Measurements from ENCODE around the gene ACOXL.
"Not testable (repeated sequence)": the region's sequence is repeated elsewhere in the genome, so short reads cannot be mapped to it uniquely, and the experiment has no call there.

ACOXL gene

DNA sequence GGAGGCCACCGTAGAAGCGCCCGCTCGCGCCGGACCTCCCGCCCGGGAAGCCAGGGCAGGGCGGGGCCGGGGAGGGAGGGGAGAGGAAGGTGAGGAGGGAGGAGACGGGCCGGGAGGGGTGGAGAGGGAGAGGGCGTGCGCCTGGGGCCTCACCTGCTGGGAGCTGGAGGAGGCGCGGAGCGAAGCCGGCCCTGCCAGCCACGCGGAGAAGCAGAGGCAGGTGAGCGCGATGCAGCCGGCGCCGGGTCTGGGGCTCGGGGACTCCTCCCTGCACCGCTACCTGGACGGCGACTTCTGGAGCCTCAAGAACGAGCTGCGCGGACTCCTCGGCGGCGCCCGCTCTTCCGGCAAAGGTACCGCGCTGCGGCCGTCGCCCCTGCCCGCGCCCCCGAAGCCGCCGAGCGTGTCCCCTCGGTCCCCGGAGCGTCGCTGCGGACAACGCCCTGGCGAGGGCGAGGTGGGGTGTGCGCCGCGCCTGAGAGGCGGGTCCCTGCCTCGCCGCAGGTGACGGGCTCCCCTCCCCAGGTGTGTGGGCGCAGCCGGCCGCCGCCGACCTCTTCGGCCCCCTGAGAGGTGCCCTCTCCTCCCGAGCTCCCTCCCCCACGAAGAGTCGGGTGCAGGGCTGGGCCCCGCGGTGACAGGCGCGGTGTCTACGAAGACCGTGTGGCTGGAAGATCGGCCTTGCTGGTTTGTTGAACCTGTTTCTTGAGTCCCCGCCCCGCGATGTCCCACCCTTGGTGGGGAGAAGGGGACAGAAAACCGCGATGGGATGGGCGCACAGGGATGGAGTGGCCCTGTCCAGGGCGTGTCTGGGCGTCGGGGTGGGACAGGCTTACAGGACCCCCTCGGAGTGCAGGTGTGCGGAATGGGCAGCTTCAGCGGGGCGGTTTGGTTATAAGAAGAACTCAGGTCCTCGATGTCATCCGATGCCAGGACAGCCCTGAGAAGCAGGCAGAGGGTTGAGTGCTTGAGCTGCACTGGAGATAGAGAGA lies at the start of gene ACOXL:
Gene ACOXL (plus strand): TSS at position 152 of the 992 bp plus-strand sequence. CDS start 35,817 bp downstream, outside the sequence.
- no peak for DNase-seq (ENCODE audit: low read depth in 3 of 3)

DNA sequence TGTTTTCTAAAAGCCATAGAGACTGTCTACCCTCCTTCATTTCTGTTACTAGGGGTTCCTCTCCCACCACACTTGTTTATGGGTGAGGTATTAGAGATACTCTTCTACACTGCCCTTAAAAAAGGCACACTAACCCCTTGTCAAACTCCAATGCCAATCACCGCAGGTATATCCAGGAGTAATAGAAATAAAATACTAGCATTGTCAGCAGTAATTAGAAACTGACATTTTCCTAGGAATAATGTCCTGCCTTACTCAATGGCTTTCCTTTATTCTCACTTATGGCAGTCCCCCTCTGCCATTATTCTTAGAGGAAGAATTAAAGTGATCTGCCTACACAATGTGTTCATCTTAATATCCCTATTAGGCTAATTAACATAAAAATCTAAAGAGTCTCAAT lies 49.5 kb upstream of the ACOXL start:
- DNase-seq (ENCODE audit: low read depth in 3 of 3): no peak

DNA sequence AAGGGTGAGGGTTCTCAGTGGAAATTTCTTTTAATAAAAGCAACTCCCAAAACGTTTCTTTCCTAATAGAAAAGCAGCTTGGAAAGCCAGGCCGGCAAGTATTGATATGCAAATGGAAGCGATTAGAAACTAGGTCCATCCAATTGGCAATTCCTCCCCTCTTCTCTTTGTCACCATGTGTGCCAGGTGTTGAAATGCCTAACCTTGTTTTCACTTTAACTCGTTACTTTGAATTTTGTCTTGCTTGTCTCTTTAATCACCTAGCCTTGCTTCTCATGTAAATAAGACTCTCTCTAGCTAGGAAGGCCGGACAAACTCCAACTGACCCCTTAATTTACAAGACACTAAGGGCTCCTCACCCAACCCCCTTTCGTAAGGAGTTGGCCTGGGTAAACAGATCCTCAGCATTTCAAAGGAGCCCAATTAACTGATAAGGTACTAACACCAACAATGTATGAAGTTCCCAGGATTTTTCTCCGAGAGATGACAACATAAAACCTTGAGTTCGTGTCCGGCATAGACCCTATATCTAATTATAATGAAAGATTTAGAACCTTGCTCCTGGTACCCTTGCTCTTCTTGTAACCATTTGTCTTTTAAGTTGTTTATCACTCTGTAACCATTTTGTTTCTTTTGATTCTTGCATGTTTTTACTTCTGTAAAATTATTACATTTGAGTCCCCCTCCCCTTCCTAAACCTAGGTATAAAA lies 44.4 kb upstream of the ACOXL start:
- DNase-seq (ENCODE audit: low read depth in 3 of 3): not testable (repeated sequence)

DNA sequence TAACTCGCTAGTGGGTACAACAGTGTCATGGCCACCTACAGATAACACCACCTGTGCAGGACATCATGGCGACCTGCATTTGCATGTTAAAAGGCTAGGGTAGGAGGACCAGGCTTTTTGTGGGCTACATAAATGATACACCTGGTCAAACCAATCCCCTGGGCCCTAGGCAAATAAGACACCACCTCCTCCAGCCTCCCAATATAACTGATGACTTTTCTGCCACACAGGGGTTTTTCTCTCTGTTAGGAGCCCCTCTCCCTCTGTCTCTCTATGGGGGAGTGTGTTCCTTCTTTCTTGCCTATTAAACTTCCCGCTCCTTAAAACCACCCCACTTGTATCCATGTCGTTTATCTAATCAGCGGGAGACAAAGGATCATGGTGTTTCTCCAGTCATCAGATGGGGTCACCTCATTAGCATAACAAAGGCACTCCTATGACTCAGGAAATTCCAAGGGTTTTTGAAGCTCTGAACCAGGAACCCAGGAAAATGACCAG lies 43.7 kb upstream of the ACOXL start:
- DNase-seq (ENCODE audit: low read depth in 3 of 3): no peak

DNA sequence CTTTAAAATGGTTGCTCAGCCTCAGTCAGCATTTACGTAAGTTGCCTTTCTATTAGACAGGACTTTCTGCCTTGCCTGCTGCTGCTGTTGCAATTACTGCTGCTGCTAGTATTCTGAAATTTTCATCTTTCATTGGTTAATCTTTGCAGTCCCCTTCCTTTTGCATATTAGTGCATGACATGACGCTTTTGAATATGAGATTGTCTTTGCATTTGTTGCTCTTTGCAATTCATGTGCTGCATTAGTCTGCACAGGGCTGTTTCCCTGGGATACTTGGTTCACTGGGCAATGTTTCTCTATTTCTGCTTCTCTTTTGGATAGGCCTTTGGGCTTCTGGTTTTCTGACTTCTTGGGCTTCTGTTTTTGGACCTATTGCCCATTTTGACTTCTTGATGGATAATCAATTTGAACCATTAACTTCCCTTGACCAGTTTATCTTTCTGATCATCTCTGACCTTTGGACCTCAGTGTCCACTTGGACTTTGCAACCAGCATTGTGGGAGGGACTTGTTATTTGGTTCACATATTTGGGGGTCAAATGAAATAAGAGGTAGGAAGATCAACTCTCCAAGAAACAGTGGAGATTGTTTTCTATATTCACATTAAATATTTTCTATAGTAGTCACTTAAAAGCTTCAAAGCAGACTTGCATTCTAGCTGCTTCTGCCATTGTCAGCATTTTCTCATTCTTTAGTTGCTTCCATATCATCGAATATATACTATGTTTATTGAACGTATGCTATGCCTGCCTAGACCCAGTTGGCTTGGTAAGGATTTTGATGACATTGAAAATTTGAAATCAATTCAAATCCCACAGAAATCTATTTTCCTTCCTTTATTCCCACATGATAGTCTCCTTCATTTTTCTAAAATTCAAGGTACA lies 42.0 kb upstream of the ACOXL start:
- DNase-seq (ENCODE audit: low read depth in 3 of 3): no peak

DNA sequence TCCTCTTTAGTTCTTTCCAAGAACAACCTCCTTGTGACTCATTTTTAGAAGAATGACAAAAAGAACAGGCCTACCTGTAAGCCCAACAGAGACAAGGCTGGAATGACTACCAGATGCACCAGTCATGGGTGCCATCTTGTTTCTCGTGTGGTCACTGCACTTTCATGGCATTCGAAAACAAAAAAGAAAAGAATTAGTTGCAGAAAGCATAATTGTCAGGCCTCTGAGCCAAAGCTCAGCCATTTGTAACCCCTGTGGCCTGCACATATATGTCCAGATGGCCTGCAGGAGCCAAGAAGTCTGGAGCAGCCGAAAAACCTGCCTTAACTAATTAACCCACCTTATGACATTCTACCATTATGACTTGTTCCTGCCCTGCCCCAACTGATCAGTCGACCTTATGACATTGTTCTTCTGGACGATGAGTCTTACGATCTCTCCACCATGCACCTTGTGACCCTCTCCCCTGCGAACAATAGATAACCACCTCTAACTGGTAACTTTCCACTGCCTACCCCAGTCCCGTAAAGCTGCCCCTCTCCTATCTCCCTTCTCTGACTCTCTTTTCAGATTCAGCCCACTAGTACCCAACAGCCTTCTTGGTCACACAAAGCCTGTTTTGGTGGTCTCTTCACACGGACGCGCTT lies 40.6 kb upstream of the ACOXL start:
- no peak for DNase-seq (ENCODE audit: low read depth in 3 of 3)

DNA sequence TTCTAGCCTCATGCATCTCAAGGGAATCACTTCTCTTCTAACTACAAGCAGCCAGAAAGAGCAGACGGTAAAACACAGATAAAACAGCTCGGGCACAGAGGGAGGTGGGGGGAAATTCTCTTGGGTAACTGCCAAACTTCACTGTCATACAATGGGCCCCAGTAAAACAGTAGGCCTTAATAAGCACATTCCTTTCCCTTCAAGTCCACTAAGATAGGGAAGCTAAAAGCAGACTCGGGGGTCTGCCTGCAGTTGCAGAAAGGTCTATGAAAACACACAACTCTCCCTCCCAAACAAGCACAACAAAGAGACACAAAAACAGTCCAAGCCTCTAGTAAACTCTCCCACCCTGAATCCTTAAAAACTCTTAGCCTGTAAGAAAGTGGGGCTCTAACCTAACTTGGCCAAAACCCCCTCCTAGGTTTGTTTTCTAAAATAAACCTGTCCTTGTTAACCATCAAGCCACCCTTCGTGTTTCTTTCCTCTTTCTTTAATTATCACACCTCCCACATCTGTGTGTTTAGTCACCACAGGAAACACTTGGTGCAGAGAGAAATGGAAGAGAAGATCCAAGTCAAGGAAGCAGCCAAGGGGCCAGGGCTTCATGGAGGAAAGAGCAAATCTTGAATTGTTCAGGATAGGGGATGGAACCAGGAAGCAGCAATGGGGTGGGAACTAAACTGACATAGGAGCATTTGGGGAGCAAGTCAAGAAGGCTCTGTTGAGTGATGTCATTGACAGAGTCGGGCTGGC lies 37.1 kb upstream of the ACOXL start:
- not testable (repeated sequence) for DNase-seq (ENCODE audit: low read depth in 3 of 3)

DNA sequence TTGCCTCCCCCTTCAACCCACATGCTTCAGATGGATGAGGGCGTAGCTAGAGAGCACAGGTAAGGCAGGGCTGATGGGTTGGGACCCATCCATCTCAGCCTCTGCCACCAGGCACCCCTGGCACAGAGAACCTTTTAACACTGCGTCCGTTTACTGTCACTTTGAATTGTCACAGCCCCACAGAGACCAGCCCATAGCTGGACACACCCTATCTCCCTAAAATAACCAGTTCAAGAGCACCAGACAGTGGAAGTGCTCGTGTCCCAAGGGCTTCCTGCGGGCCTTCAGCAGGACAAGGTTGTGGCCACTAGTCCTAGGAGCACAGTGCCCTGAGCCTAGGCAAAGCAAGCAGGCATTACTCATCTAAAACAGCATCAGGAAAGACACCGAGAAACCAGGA lies 34.1 kb upstream of the ACOXL start:
- DNase-seq (ENCODE audit: low read depth in 3 of 3): not testable (repeated sequence)

DNA sequence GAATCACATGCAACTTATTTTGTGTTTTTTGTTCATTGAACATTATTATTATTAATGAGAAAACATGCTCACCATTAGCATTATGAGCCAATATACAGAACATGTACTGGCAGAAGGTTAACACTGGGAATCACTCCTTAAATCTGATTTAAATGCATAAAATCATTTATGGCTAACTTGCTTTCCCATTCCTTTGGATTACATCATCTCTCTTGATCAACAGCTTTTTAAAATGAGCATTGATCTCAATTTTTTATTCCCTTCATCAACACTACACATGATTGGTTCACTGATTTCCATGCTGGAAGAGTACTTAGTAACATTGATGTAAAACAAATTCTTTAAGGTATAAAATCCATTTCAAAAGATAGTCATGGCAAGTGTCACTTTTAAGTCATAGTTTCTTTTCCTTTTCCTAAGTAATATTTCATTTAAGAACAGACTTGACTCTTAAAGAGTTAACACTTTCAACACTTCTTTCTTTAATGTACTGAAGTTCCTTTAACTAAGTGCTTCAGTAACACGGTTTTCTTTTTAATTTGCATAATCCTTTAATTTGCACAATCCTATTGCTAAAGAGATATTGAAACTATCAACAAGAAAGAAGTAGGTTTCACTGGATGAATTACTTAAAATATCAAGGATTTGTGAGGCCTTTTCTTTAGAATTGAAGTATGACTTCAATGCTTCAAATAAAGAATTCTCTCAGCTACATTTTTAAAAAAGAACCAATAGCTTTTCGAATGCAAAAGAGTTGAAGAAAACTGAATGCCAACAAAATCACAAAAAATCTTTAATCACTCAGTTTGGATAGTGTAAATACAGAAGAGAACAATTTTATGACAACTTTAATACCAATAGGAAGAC lies 29.6 kb upstream of the ACOXL start:
- DNase-seq (ENCODE audit: low read depth in 3 of 3): no peak

DNA sequence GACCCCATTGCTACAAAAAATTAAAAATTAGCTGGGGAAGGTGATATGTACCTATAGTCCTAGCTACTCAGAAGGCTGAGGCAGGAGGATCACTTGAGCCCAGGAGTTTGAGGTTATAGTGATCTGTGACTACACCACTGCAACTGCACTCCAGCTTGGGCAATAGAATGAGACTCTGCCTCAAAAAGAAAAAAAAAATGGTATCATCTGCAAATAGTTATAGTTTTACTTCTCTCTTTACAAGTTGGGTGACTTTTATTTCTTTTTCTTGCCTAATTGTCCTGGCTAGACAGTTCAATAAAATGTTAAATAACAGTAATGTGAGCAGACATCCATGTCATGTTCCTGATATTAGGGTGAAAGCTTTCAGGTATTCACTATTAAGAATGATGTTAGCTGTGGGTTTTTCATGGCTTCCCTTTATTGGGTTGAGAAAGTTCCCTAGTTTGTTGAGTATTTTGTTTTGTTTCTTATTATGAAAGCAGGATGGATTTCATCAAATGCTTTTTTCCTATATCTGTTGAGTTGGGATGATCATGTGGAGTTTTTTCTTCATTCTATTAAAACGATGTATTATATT lies 24.9 kb upstream of the ACOXL start:
- no peak for DNase-seq (ENCODE audit: low read depth in 3 of 3)

DNA sequence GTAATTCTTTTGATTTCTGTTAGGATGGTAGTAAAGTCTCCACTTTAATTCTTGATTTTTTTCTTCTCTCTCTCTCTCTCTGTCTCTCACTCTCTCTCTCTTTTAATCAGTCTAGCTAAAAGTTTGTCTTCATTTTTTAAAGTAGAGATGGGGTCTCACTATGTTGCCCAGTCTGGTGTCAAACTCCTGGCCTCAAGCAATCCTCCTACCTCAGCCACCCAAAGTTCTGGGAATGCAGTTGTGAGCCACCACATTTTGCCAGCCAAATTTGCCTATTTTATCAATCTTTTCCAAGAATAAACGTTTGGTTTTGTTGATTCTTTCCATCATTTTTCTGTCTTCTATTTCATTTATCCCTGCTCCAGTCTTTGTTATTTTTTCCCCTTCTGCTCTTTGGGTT lies 23.9 kb upstream of the ACOXL start:
- no peak for DNase-seq (ENCODE audit: low read depth in 3 of 3)

DNA sequence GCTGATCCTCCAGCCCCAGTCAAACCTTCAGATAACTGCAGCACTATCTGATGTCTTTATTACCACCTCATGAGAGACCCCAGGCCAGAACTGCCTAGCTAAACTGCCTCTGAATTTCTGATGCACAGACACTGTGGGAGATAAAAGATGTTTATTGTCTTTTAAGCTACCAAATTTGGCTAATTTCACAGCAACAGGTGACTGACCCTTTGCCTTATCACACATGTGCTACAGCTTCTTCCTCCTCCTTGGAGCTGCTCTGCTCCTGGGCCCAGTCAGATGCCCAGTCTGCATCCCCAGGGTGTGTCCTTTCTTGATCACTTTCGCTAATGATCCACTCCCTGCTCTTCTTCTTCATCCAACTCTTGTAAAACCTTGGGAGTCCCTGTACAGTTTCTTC lies 19.6 kb upstream of the ACOXL start:
- no peak for DNase-seq (ENCODE audit: low read depth in 3 of 3)

DNA sequence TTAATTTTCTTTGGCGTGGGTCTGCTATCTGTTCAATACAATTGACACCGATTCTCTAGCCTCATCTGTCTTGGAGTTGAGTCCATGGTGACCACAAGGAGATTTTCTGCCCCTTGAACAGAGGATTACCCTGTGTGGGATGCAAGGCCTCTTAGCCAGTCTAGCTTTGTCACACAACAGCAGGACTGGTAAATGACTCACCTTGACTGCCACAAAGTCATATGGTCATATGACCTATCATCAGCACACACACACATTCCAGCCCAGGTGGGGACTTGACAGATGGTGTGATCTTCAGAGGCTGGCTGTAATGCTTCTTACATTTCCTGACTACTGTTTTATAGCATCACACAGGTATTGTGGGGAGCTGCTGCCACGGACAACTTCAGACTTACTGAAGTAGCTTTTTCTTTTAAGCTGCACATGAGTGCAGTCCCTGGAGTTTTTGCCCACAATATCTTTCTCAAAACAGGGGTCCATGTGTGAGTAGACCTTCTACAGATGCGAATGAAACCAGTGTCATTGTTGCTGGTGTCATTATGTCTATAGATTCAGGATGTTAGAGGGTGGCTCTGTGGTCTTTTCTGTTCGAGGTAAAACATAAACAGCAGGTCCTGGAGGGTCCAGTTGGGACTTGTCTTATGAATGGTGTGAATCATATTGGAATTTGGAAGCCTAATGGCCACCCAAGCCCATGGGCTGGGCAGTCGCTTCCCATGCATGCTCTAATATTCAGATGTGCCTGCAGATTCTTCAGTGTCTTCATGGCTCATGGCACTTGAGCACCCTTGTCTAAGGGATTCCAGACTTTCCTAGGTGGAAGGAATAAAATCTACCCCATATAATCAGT lies 18.6 kb upstream of the ACOXL start:
- no peak for DNase-seq (ENCODE audit: low read depth in 3 of 3)

DNA sequence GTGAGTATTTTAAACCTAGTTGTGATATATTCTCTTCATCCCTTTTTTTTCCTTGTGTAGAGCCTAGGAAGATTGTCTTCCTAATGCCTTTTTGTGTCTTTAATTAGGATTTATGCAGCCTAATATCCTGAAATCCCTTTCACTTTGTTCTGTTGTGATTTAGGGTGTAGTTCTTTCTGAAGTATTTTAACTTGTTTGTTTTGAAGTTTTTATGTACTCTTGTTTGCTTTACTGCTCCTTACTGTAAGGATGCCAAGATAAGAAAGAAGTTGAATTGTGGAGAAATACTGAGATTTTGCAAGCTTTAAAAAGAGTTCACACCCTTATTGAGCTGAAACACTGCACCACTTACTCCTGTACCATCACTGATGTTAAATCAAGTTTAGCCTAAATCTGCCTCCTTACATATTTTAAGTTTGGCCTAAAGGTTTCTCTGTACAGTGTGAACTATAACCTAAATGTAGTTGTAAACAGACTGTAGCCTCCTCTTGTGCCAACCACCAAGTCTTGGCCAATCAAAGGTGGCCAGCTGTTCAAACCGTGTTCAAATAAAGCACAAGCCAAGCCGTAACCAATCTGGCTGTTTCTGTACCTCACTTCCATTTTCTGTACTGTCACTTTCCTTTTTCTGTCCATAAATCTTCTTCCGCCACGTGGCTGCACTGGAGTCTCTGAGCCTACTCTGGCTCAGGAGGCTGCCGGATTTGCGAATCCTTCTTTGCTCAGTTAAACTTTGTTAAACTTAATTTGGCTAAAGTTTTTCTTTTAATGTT lies 17.7 kb upstream of the ACOXL start:
- DNase-seq (ENCODE audit: low read depth in 3 of 3): no peak

DNA sequence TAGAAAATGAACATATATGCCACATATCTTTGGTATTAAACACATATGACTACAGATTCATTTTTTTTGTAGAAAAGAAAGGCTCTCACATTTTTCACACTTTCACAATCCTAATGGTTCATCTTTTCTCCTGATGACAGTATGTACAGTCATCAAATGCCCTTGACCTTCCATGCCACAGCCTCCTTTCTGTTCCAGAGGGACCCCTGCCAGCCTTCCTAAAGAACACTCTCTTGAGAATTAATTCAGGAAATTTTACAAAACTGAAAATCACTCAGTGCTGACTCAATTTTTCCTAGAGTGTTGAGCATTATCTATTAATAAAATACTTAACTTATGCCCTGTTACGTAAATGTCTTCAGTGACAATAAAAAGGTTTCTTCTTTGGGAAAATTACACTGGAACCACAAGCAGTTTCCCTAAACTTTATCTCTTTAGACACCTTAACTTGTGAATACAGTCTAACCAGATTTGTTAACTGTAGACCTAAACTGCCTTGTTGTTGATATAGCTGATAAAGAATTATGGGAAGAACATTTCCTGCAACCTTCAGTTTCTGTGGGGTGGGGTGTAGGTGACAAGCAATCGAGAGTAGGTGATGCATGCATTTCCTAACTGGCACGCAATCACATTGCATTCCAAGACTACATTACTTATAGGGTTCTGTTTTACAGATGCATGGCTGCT lies 15.3 kb upstream of the ACOXL start:
- DNase-seq (ENCODE audit: low read depth in 3 of 3): no peak

DNA sequence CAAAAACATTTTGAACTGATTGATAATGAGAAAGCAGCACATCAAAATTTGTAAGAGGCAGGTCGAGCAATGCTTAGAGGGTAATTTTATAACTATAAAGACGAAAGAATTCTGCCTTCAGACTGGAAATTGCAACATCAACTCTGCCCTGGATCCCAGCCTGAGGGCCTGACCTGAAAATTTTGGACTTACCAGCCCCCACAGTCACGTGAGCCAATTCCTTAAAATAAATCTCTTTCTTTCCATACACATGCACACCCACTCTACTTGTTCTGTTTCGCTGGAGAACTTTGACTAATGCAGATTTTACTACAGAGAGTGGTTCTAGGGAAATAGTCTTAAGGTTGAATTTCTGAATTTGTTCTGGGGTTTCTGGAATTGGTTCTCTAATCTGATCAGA lies 14.6 kb upstream of the ACOXL start:
- DNase-seq (ENCODE audit: low read depth in 3 of 3): no peak

DNA sequence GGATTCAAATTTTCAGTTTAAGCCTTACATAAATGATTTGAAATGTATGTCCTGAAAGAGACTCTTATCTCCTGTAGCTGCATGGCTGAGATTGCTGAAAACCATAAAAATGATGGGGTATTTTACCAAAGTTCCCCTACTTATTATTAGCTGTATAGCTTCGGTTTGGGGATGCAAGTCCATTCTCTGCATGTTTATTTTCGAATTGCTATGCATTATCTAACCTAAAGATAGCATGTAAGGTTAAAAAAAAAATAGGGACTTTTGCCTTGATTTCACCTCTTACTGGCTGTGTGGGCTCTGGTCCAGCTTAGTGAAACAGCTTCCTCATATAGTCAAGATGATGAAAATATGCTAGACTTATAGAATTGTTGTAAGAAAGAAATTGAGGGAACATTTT lies 14.0 kb upstream of the ACOXL start:
- DNase-seq (ENCODE audit: low read depth in 3 of 3): no peak

Data from stimulated activated CD4-positive, alpha-beta T cell treated with anti-CD3 and anti-CD28 coated beads, TNF-alpha, amount 100 ng/mL, for 48 hours (primary cell).